Erythroblast (primary cell): Measurements from ENCODE around the gene DHRSX.

Experiments
- GATA1 ChIP-seq: IDR thresholded peaks from 2 replicates; pipeline ENCODE4 v1.6.1; 2011; ENCODE audit warnings: low read depth, mild to moderate bottlenecking, control low read depth, low read length, moderate library complexity
- POLR2A ChIP-seq: IDR thresholded peaks from 2 replicates; pipeline ENCODE4 v1.6.1; 2011; ENCODE audit warnings: mild to moderate bottlenecking, low read length

DNA sequence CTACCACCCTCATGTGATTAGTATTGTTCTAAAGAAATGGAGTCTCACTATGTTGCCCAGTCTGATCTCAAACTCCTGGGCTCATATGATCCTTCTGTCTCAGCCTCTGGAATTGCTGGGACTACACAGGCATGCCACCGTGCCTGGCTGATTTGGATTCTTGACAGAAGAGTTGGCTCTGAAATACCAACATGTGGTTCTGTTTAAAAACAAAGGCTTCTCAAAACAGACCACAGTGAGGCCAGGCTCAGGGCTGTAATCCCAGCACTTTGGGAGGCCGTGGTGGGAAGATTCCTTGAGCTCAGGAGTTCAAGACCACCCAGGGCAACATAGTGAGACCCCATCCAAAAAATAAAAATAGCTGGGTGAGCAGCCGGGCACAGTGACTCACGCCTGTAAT lies 126.7 kb downstream of the DHRSX start:
- TF ChIP-seq POLR2A, result no peak
- no peak for TF ChIP-seq GATA1
